HCT116 (cell line): ENCODE measurements around the gene PSME2. TPM values are rescaled to one million over a fixed set of nuclear protein-coding genes. Genes with fewer than 3 reads are reported as not detected.

Source experiments
- ATAC-seq: fragments of 200-7000 bp; cut with Tn5 transposase; 2 replicates; pipeline ENCODE4 v1.9.1; 2020; ENCODE audit warnings: mild to moderate bottlenecking, moderate library complexity
- BruUV-seq: library from RNA; stranded (reverse); fragments of 400-500 nt; replicated peaks from 2 replicates; lab custom pipeline; 2021; lab: Mats Ljungman, UMichigan
- CTCF ChIA-PET: fragments of 300-600 bp; sonication (Branson Sonifier 250); formaldehyde crosslinking; loops from one replicate; lab custom pipeline; 2021; ENCODE audit warnings: antibody characterized with exemption; lab: Charles Lee
- POLR2A ChIA-PET: fragments of 300-600, 350-600 bp; sonication (Branson Sonifier 250); formaldehyde crosslinking; loops from one replicate; lab custom pipeline; 2021; ENCODE audit warnings: antibody characterized with exemption; lab: Charles Lee
- RAD21 ChIA-PET, 2 experiments: fragments of 300-600 bp; sonication (Branson Sonifier 250); formaldehyde crosslinking; loops; one replicate each; lab custom pipeline; 2023; ENCODE audit warnings: low total read pairs in 2 of 2; ENCODE audit not compliant: uncharacterized antibody in 2 of 2, unreplicated experiment in 2 of 2, low non-redundant PET in 1 of 2; lab: Charles Lee
- DNase-seq: peaks from one replicate; pipeline ENCODE4 v3.0.0-alpha.2; 2010; ENCODE audit warnings: low read depth, low spot score
- H2AFZ ChIP-seq: fragments of 200-600 bp; shearing (Covaris generic), sonication (generic); 2 replicates; pipeline ENCODE4 v1.6.1; 2017; ENCODE audit warnings: low read depth, mixed run types, mixed read lengths, antibody characterized with exemption, low read length; ENCODE audit not compliant: poor library complexity, severe bottlenecking
- H3K27ac ChIP-seq: 2 replicates; pipeline ENCODE4 v1.5.1; 2012; ENCODE audit warnings: low read depth, low read length
- H3K27me3 ChIP-seq: fragments of 200-600 bp; sonication (generic); 2 replicates; pipeline ENCODE4 v1.6.1; 2016; ENCODE audit warnings: mixed run types, low read length, mixed read lengths; ENCODE audit not compliant: insufficient read depth
- H3K36me3 ChIP-seq, 2 experiments: fragments of 200-500 bp in 1 of 2; fragments of 200-600 bp in 1 of 2; sonication (Bioruptor generic) in 1 of 2; sonication (generic) in 1 of 2; 2 replicates each; pipeline versions ENCODE4 v1.5.1 to v1.6.1; 2014 to 2016; ENCODE audit warnings: low read length in 2 of 2, inconsistent platforms in 1 of 2, mixed read lengths in 1 of 2, mixed run types in 1 of 2; ENCODE audit not compliant: insufficient read depth in 2 of 2, control insufficient read depth in 1 of 2
- H3K4me1 ChIP-seq, 2 experiments: fragments of 200-600 bp in 1 of 2; sonication (generic) in 1 of 2; 2 replicates each; pipeline versions ENCODE4 v1.5.1 to v1.6.1; 2012 to 2017; ENCODE audit warnings: low read length in 2 of 2, inconsistent platforms in 1 of 2, mild to moderate bottlenecking in 1 of 2, mixed read lengths in 1 of 2, mixed run types in 1 of 2, moderate library complexity in 1 of 2; ENCODE audit not compliant: insufficient read depth in 2 of 2, control insufficient read depth in 1 of 2
- H3K4me2 ChIP-seq: fragments of 200-600 bp; sonication (generic); 2 replicates; pipeline ENCODE4 v1.6.1; 2017; ENCODE audit warnings: mixed run types, low read length, mixed read lengths
- H3K4me3 ChIP-seq, 2 experiments: fragments of 200-600 bp in 1 of 2; sonication (generic) in 1 of 2; replicated peaks in 1 of 2; 2 replicates each; pipeline ENCODE4 v1.5.1; 2011 to 2016; ENCODE audit warnings: low read length in 2 of 2, control low read depth in 1 of 2, low read depth in 1 of 2, mild to moderate bottlenecking in 1 of 2, mixed read lengths in 1 of 2, mixed run types in 1 of 2
- H3K79me2 ChIP-seq: fragments of 200-600 bp; sonication (generic); 2 replicates; pipeline ENCODE4 v1.6.1; 2017; ENCODE audit warnings: mild to moderate bottlenecking, mixed run types, low read length, moderate library complexity, mixed read lengths; ENCODE audit not compliant: insufficient read depth
- H3K9ac ChIP-seq: fragments of 200-600 bp; sonication (generic); 2 replicates; pipeline ENCODE4 v1.6.1; 2016; ENCODE audit warnings: low read length, mixed read lengths
- H3K9me2 ChIP-seq: fragments of 200-600 bp; sonication (generic), shearing (Covaris generic); 2 replicates; pipeline ENCODE4 v1.6.1; 2017; ENCODE audit warnings: mixed run types, mild to moderate bottlenecking, moderate library complexity; ENCODE audit not compliant: insufficient read depth
- H3K9me3 ChIP-seq, 2 experiments: fragments of 200-500 bp in 1 of 2; fragments of 200-600 bp in 1 of 2; sonication (Bioruptor generic) in 1 of 2; sonication (generic) in 1 of 2; 2 replicates each; pipeline ENCODE4 v1.6.1; 2014 to 2017; ENCODE audit warnings: low read length in 2 of 2, mixed read lengths in 2 of 2, inconsistent platforms in 1 of 2, low read depth in 1 of 2, mild to moderate bottlenecking in 1 of 2, mixed run types in 1 of 2, moderate library complexity in 1 of 2; ENCODE audit not compliant: control insufficient read depth in 1 of 2, insufficient read depth in 1 of 2
- H4K20me1 ChIP-seq: fragments of 200-600 bp; sonication (generic), shearing (Covaris generic); 2 replicates; pipeline ENCODE4 v1.6.1; 2017; ENCODE audit warnings: mixed run types, mild to moderate bottlenecking, moderate library complexity; ENCODE audit not compliant: insufficient read depth
- CBX3 ChIP-seq: IDR thresholded peaks from 2 replicates; pipeline ENCODE4 v1.6.1; 2012; ENCODE audit warnings: low read depth
- CEBPB ChIP-seq: IDR thresholded peaks from 2 replicates; pipeline ENCODE4 v1.6.1; 2012; ENCODE audit warnings: low read depth
- EGR1 ChIP-seq: IDR thresholded peaks from 2 replicates; pipeline ENCODE4 v1.6.1; 2012; ENCODE audit warnings: low read depth
- ELF1 ChIP-seq: IDR thresholded peaks from 2 replicates; pipeline ENCODE4 v1.6.1; 2012; ENCODE audit warnings: low read depth, borderline replicate concordance
- EZH2 ChIP-seq: fragments of 200-600 bp; sonication (generic); IDR thresholded peaks from 2 replicates; pipeline ENCODE4 v1.6.1; 2017; ENCODE audit warnings: antibody characterized with exemption, mixed run types
- EZH2phosphoT487 ChIP-seq: fragments of 200-600 bp; IDR thresholded peaks from 2 replicates; pipeline ENCODE4 v1.6.1; 2018; ENCODE audit warnings: antibody characterized with exemption, borderline replicate concordance
- FOSL1 ChIP-seq: IDR thresholded peaks from 2 replicates; pipeline ENCODE4 v1.6.1; 2012; ENCODE audit warnings: low read depth
- JUND ChIP-seq: IDR thresholded peaks from 2 replicates; pipeline ENCODE4 v1.6.1; 2012
- POLR2A ChIP-seq: IDR thresholded peaks from 2 replicates; pipeline ENCODE4 v1.7.0; 2011; ENCODE audit warnings: borderline replicate concordance; ENCODE audit not compliant: insufficient read depth, insufficient read length; ENCODE audit errors: extremely low read depth
- RAD21 ChIP-seq: IDR thresholded peaks from 2 replicates; pipeline ENCODE4 v1.6.1; 2012; ENCODE audit warnings: low read depth, mild to moderate bottlenecking
- SIN3A ChIP-seq: IDR thresholded peaks from 2 replicates; pipeline ENCODE4 v1.6.1; 2012; ENCODE audit warnings: low read depth
- SP1 ChIP-seq: IDR thresholded peaks from 2 replicates; pipeline ENCODE4 v1.6.1; 2012; ENCODE audit warnings: low read depth
- SRF ChIP-seq: IDR thresholded peaks from 2 replicates; pipeline ENCODE4 v1.6.1; 2012; ENCODE audit warnings: low read depth
- TCF7L2 ChIP-seq: IDR thresholded peaks from 2 replicates; pipeline ENCODE4 v1.7.0; 2011; ENCODE audit warnings: borderline replicate concordance, inconsistent platforms; ENCODE audit not compliant: insufficient read depth, insufficient read length; ENCODE audit errors: extremely low read depth
- YY1 ChIP-seq: IDR thresholded peaks from 2 replicates; pipeline ENCODE4 v1.6.1; 2011; ENCODE audit warnings: low read length, low read depth, moderate library complexity, mild to moderate bottlenecking; ENCODE audit not compliant: insufficient replicate concordance; ENCODE audit errors: extremely low read depth
- ZBTB33 ChIP-seq: IDR thresholded peaks from 2 replicates; pipeline ENCODE4 v1.6.1; 2011; ENCODE audit warnings: mild to moderate bottlenecking, low read length, moderate library complexity; ENCODE audit not compliant: insufficient replicate concordance; ENCODE audit errors: extremely low read depth
- intact Hi-C: fragments of 100-400 bp; cut with micrococcal nuclease; formaldehyde crosslinking; loops from 2 replicates; pipeline ENCODE4 v1.10.0; 2022
- total RNA-seq: library from RNA; stranded (reverse); gene quantifications from one replicate; pipeline ENCODE4 v1.2.1, GENCODE V29; 2021; ENCODE audit not compliant: unreplicated experiment
- TF ChIP-seq, protein P1 (sequence below): IDR thresholded peaks from 2 replicates; pipeline ENCODE4 v1.6.1; 2012
- TF ChIP-seq, protein P2 (sequence below): IDR thresholded peaks from 2 replicates; pipeline ENCODE4 v1.6.1; 2012; ENCODE audit warnings: low read depth

The PSME2 gene
- total RNA-seq, 1 experiment from 2014 or later = 160 TPM

GRCh38 chr14:24110060-24110459, 36.4 kb downstream of the PSME2 start:
- POLR2A ChIA-PET = interaction anchor here (1.2 to 1.9 kb wide), 3 partner anchors 15 to 31 kb away, joined by 4 to 5 read pairs (median 5); partner anchors contain the start of genes EMC9 and PCK2
- peaks cover 2 to 15% of the 10 kb centered on the region in 2 experiments; a peak in 3 of 4 replicates for H3K4me1 ChIP-seq
- H3K4me2 ChIP-seq = no peak overlapping the region
- BruUV-seq = no TSS peak
- no peak overlapping the region for H3K4me3 ChIP-seq
- intact Hi-C loops = loop anchor here (5.0 kb wide), 1 partner anchor 102 kb away; the partner anchor contains the start of gene CHMP4A
- DNase-seq (no peak), ATAC-seq (no peak)
- no peak overlapping the region for H2AFZ ChIP-seq
- no peak overlapping the region for H3K9ac ChIP-seq
- no peaks in the 10 kb centered on the region for H3K27me3 ChIP-seq
- H4K20me1 ChIP-seq = no peaks in the 10 kb centered on the region
- CTCF ChIA-PET = interaction anchor here (0.9 to 5.5 kb wide), 7 partner anchors 17 to 521 kb away, joined by 3 to 116 read pairs (median 9); partner anchors contain the start of genes IRF9 and PCK2
- H3K79me2 ChIP-seq = no peaks in the 10 kb centered on the region
- RAD21 ChIA-PET = interaction anchor here (0.6 to 2.6 kb wide), 2 partner anchors 52 to 74 kb away, joined by 4 to 18 read pairs; no protein-coding TSS in a partner anchor
- TF ChIP-seq RAD21 (no peak), POLR2A (no peak), EZH2 (no peak), FOSL1 (no peak), EZH2phosphoT487 (no peak), EGR1 (no peak), SP1 (no peak), TCF7L2 (no peak), CEBPB (no peak), YY1 (no peak), SRF (no peak), ELF1 (no peak), SIN3A (no peak), CBX3 (no peak), ZBTB33 (no peak), JUND (no peak)
- TF ChIP-seq, protein P1, sequence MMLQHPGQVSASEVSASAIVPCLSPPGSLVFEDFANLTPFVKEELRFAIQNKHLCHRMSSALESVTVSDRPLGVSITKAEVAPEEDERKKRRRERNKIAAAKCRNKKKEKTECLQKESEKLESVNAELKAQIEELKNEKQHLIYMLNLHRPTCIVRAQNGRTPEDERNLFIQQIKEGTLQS = no peak
- TF ChIP-seq, protein P2, sequence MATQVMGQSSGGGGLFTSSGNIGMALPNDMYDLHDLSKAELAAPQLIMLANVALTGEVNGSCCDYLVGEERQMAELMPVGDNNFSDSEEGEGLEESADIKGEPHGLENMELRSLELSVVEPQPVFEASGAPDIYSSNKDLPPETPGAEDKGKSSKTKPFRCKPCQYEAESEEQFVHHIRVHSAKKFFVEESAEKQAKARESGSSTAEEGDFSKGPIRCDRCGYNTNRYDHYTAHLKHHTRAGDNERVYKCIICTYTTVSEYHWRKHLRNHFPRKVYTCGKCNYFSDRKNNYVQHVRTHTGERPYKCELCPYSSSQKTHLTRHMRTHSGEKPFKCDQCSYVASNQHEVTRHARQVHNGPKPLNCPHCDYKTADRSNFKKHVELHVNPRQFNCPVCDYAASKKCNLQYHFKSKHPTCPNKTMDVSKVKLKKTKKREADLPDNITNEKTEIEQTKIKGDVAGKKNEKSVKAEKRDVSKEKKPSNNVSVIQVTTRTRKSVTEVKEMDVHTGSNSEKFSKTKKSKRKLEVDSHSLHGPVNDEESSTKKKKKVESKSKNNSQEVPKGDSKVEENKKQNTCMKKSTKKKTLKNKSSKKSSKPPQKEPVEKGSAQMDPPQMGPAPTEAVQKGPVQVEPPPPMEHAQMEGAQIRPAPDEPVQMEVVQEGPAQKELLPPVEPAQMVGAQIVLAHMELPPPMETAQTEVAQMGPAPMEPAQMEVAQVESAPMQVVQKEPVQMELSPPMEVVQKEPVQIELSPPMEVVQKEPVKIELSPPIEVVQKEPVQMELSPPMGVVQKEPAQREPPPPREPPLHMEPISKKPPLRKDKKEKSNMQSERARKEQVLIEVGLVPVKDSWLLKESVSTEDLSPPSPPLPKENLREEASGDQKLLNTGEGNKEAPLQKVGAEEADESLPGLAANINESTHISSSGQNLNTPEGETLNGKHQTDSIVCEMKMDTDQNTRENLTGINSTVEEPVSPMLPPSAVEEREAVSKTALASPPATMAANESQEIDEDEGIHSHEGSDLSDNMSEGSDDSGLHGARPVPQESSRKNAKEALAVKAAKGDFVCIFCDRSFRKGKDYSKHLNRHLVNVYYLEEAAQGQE = no peak
- no peaks in the 10 kb centered on the region for H3K9me2 ChIP-seq
- H3K9me3 ChIP-seq = peaks cover 0 to under 1% of the 10 kb centered on the region in 2 experiments; a peak in 1 of 4 replicates
- no peak overlapping the region for H3K27ac ChIP-seq
- H3K36me3 ChIP-seq = no peaks in the 10 kb centered on the region
